ENCODE measurements around the gene FAM50A.

DNA sequence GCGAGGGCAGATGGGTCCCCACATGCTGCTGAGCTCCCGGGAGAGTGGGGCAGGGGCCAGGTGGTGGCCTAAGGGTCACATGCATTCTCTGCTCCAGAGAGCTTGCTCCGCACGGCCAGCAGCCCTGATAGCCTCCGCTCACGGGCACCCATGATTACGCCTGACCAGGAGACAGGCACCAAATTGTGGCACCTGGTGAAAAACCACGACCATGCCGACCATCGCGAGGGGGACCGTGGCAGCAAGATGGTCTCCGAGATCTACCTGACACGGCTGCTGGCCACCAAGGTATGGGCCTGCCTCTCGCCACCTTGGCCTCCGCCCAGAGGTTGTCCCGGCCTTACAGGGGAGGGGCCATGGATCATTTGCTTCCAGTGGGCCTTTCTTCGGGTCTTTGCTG is 25.9 kb downstream of the FAM50A start:
- TF ChIP-seq, protein P1, sequence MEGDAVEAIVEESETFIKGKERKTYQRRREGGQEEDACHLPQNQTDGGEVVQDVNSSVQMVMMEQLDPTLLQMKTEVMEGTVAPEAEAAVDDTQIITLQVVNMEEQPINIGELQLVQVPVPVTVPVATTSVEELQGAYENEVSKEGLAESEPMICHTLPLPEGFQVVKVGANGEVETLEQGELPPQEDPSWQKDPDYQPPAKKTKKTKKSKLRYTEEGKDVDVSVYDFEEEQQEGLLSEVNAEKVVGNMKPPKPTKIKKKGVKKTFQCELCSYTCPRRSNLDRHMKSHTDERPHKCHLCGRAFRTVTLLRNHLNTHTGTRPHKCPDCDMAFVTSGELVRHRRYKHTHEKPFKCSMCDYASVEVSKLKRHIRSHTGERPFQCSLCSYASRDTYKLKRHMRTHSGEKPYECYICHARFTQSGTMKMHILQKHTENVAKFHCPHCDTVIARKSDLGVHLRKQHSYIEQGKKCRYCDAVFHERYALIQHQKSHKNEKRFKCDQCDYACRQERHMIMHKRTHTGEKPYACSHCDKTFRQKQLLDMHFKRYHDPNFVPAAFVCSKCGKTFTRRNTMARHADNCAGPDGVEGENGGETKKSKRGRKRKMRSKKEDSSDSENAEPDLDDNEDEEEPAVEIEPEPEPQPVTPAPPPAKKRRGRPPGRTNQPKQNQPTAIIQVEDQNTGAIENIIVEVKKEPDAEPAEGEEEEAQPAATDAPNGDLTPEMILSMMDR (conservative IDR thresholded peaks at IDR 0.05; ENCODE audit: low read depth, low read length): no peak
- no peak for TF ChIP-seq EZH2 (IDR thresholded peaks at IDR 0.05; ENCODE audit: low read length, unreplicated experiment)
- no peak for TF ChIP-seq EZH2phosphoT487 (IDR thresholded peaks at IDR 0.05; ENCODE audit: borderline replicate concordance, low read length)

Measured in PC-3 (cell line).